GM21825 (cell line): ENCODE results near the gene BTBD16.

Experiments
- ATAC-seq: cut with Tn5 transposase; IDR thresholded peaks from one replicate; pipeline ENCODE4 v1.9.1; 2021; ENCODE audit warnings: mild to moderate bottlenecking, moderate library complexity; ENCODE audit not compliant: unreplicated experiment

The BTBD16 gene

GRCh38 chr10:122246830-122247520 is 24.1 kb upstream of the BTBD16 start:
- no peak for ATAC-seq

- no peak for ATAC-seq
These were observed 22.5 kb upstream of the BTBD16 start for GRCh38 chr10:122248356-122249302.

- ATAC-seq = no peak
These were observed 21.7 kb upstream of the BTBD16 start for GRCh38 chr10:122249303-122249850.

GRCh38 chr10:122249991-122250750 is 20.9 kb upstream of the BTBD16 start:
- ATAC-seq = no peak

GRCh38 chr10:122251459-122252255 is 19.4 kb upstream of the BTBD16 start:
- no peak for ATAC-seq

- no peak for ATAC-seq
These were observed 18.3 kb upstream of the BTBD16 start for GRCh38 chr10:122252805-122253204.

- no peak for ATAC-seq
These were observed 17.5 kb upstream of the BTBD16 start for GRCh38 chr10:122253605-122254004.

GRCh38 chr10:122254831-122255230 is 16.3 kb upstream of the BTBD16 start:
- ATAC-seq = no peak

GRCh38 chr10:122255509-122256301 is 15.4 kb upstream of the BTBD16 start:
- ATAC-seq = no peak

- no peak for ATAC-seq
These were observed 14.1 kb upstream of the BTBD16 start for GRCh38 chr10:122257041-122257440.

- no peak for ATAC-seq
These were observed 12.7 kb upstream of the BTBD16 start for GRCh38 chr10:122258136-122259074.

GRCh38 chr10:122259075-122259466 is 12.0 kb upstream of the BTBD16 start:
- no peak for ATAC-seq

GRCh38 chr10:122261584-122261983 is 9.5 kb upstream of the BTBD16 start:
- no peak for ATAC-seq

GRCh38 chr10:122263971-122264370 is 7.1 kb upstream of the BTBD16 start:
- no peak for ATAC-seq

GRCh38 chr10:122264436-122264835 is 6.7 kb upstream of the BTBD16 start:
- no peak for ATAC-seq

GRCh38 chr10:122264931-122265330 is 6.2 kb upstream of the BTBD16 start:
- no peak for ATAC-seq

- ATAC-seq = no peak
These were observed 5.2 kb upstream of the BTBD16 start for GRCh38 chr10:122265896-122266295.
